PC-3 (cell line): ENCODE data around the gene TPRN. TPM values are rescaled to one million over a fixed set of nuclear protein-coding genes. Genes with fewer than 3 reads are reported as not detected.

Experiments used
- ATAC-seq: fragments of 200-7000 bp; cut with Tn5 transposase; 2 replicates; pipeline ENCODE4 v1.9.1; 2020; ENCODE audit warnings: mild to moderate bottlenecking, moderate library complexity
- BruUV-seq: library from RNA; stranded (reverse); fragments of 400-500 nt; replicated peaks from 2 replicates; lab custom pipeline; 2021; lab: Mats Ljungman, UMichigan
- CTCF ChIA-PET: fragments of 300-600 bp; sonication (Branson Sonifier 250); formaldehyde crosslinking; loops from one replicate; lab custom pipeline; 2022; ENCODE audit warnings: antibody characterized with exemption; lab: Charles Lee
- POLR2A ChIA-PET: fragments of 300-600 bp; sonication (Branson Sonifier 250); formaldehyde crosslinking; loops from one replicate; lab custom pipeline; 2022; ENCODE audit warnings: antibody characterized with exemption; ENCODE audit not compliant: unreplicated experiment; lab: Charles Lee
- DNase-seq: peaks from one replicate; pipeline ENCODE4 v3.0.0-alpha.2; 2015
- H2AFZ ChIP-seq: fragments of 300-600 bp; sonication (generic); 2 replicates; pipeline ENCODE4 v1.6.0; 2016; ENCODE audit warnings: antibody characterized with exemption, low read length
- H3F3A ChIP-seq: fragments of 300-600 bp; sonication (generic); one replicate; pipeline ENCODE4 v1.6.0; 2017; ENCODE audit warnings: antibody characterized with exemption, low read length, control low read depth, mild to moderate bottlenecking; ENCODE audit not compliant: unreplicated experiment
- H3K27ac ChIP-seq: fragments of 300-600 bp; sonication (generic); 2 replicates; pipeline ENCODE4 v1.5.1; 2016; ENCODE audit warnings: mild to moderate bottlenecking, low read length
- H3K27me3 ChIP-seq: fragments of 300-600 bp; sonication (generic); 2 replicates; pipeline ENCODE4 v1.6.1; 2016; ENCODE audit warnings: low read length, mixed read lengths
- H3K36me3 ChIP-seq: fragments of 300-600 bp; sonication (generic); 2 replicates; pipeline ENCODE4 v1.6.1; 2016; ENCODE audit warnings: low read depth, mixed run types, low read length, mixed read lengths
- H3K4me1 ChIP-seq: fragments of 300-600 bp; sonication (generic); 2 replicates; pipeline ENCODE4 v1.5.1; 2016; ENCODE audit warnings: low read length; ENCODE audit not compliant: insufficient read depth
- H3K4me2 ChIP-seq: fragments of 300-600 bp; sonication (generic); 2 replicates; pipeline ENCODE4 v1.6.0; 2016; ENCODE audit warnings: low read length
- H3K4me3 ChIP-seq: fragments of 300-600 bp; sonication (generic); 2 replicates; pipeline ENCODE4 v1.5.1; 2016; ENCODE audit warnings: mild to moderate bottlenecking, low read length, mixed read lengths
- H3K79me2 ChIP-seq: fragments of 300-600 bp; sonication (generic); 2 replicates; pipeline ENCODE4 v1.6.1; 2017; ENCODE audit warnings: low read length, mixed read lengths
- H3K9ac ChIP-seq: fragments of 300-600 bp; sonication (generic); 2 replicates; pipeline ENCODE4 v1.6.0; 2016; ENCODE audit warnings: mild to moderate bottlenecking, low read length
- H3K9me2 ChIP-seq: fragments of 300-600 bp; sonication (generic); replicated peaks from 2 replicates; pipeline ENCODE4 v1.6.1; 2016; ENCODE audit warnings: mixed run types, low read length, mixed read lengths
- H3K9me3 ChIP-seq: fragments of 300-600 bp; sonication (generic); 2 replicates; pipeline ENCODE4 v1.6.1; 2016; ENCODE audit warnings: low read length, mixed read lengths
- H4K20me1 ChIP-seq: fragments of 300-600 bp; sonication (generic); 2 replicates; pipeline ENCODE4 v1.6.1; 2016; ENCODE audit warnings: low read length, mixed read lengths
- EZH2 ChIP-seq: fragments of 300-600 bp; sonication (generic); IDR thresholded peaks from one replicate; pipeline ENCODE4 v1.6.1; 2017; ENCODE audit warnings: antibody characterized with exemption, mild to moderate bottlenecking, low read length; ENCODE audit not compliant: unreplicated experiment
- EZH2phosphoT487 ChIP-seq: fragments of 300-600 bp; sonication (generic); IDR thresholded peaks from 2 replicates; pipeline ENCODE4 v1.6.1; 2018; ENCODE audit warnings: mild to moderate bottlenecking, antibody characterized with exemption, low read length, borderline replicate concordance
- intact Hi-C: fragments of 100-400 bp; cut with micrococcal nuclease; formaldehyde crosslinking; loops from 2 replicates; pipeline ENCODE4 v1.9.0; 2023
- total RNA-seq: library from RNA; depleted of rRNA; stranded (reverse); fragments of >200 nt; gene quantifications from 2 replicates; pipeline ENCODE4 v1.2.3, GENCODE V29; 2014
- TF ChIP-seq, protein P1 (sequence below): fragments of 300-600 bp; sonication (generic); conservative IDR thresholded peaks from 2 replicates; pipeline ENCODE4 v1.5.1; 2017; ENCODE audit warnings: antibody characterized with exemption, low read depth, mild to moderate bottlenecking, low read length

The TPRN gene
- total RNA-seq, 1 experiment from 2014 or later, result 11.3 TPM

DNA sequence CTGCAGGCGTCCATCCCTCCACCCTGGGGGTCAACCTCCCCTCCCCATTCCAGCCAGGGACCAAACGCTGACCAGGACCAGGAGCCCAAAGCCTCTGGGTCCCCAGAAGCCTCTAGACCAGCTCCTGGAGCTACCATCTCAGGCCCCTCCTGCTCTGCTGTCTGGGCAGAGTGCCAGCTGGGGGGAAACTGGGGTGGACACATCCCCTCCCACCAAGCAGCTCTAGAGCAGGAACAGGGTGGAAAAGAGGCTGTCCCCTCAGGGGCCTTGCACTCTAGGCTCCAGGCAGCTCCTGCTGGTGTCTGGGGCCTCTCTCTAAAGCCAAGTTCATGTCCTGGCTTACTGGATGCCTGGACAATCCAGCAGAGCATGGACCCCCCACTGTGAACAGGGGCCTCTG, 7.7 kb downstream of the TPRN start:
- Histone ChIP-seq H3K27ac (no peak overlapping the region), H3K9me3 (no peaks in the 10 kb centered on the region), H3K79me2 (peaks cover 29% of the 10 kb centered on the region), H3K9ac (no peak overlapping the region), H2AFZ (no peak overlapping the region), H3K4me2 (no peak overlapping the region), H4K20me1 (peaks cover 11% of the 10 kb centered on the region), H3K4me3 (no peak overlapping the region), H3F3A (no peaks in the 10 kb centered on the region), H3K27me3 (no peaks in the 10 kb centered on the region), H3K4me1 (peaks cover 34% of the 10 kb centered on the region), H3K9me2 (no peaks in the 10 kb centered on the region), H3K36me3 (no peaks in the 10 kb centered on the region)
- intact Hi-C loops, result no loop called here
- POLR2A ChIA-PET, result no interaction called here
- no TSS peak for BruUV-seq
- DNase-seq (no peak), ATAC-seq (no peak)
- CTCF ChIA-PET, result no interaction called here
- TF ChIP-seq EZH2, result no peak
- TF ChIP-seq, protein P1, sequence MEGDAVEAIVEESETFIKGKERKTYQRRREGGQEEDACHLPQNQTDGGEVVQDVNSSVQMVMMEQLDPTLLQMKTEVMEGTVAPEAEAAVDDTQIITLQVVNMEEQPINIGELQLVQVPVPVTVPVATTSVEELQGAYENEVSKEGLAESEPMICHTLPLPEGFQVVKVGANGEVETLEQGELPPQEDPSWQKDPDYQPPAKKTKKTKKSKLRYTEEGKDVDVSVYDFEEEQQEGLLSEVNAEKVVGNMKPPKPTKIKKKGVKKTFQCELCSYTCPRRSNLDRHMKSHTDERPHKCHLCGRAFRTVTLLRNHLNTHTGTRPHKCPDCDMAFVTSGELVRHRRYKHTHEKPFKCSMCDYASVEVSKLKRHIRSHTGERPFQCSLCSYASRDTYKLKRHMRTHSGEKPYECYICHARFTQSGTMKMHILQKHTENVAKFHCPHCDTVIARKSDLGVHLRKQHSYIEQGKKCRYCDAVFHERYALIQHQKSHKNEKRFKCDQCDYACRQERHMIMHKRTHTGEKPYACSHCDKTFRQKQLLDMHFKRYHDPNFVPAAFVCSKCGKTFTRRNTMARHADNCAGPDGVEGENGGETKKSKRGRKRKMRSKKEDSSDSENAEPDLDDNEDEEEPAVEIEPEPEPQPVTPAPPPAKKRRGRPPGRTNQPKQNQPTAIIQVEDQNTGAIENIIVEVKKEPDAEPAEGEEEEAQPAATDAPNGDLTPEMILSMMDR, result no peak
- TF ChIP-seq EZH2phosphoT487, result no peak

DNA sequence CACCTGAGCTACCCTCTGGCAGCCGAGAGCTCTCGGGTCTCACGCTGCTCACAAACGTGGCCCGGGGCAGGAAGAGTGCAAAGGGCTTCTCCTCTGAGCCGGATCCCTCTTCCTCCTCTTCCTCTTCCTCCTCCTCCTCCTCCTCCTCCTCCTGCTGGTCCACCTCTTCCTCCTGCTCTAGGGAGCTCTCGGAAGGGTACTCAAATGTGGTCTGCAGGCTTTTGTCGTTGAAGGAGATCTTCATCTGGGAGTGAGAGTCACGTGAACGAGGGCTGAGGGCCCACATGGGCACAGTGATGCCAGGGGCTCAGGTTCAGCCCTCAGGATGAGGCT, 8.1 kb downstream of the TPRN start:
- Histone ChIP-seq H3K4me3 (no peak overlapping the region), H3K27me3 (no peaks in the 10 kb centered on the region), H3K79me2 (peaks cover 29% of the 10 kb centered on the region), H3K9me2 (no peaks in the 10 kb centered on the region), H3K4me2 (no peak overlapping the region), H2AFZ (no peak overlapping the region), H3K4me1 (peaks cover 31% of the 10 kb centered on the region), H4K20me1 (peaks cover 11% of the 10 kb centered on the region), H3K9ac (no peak overlapping the region), H3F3A (no peaks in the 10 kb centered on the region), H3K27ac (no peak overlapping the region), H3K9me3 (no peaks in the 10 kb centered on the region), H3K36me3 (no peaks in the 10 kb centered on the region)
- intact Hi-C loops, result no loop called here
- ChIA-PET POLR2A (no interaction called here), CTCF (no interaction called here)
- TF ChIP-seq, protein P1, result no peak
- no peak for TF ChIP-seq EZH2
- no peak for TF ChIP-seq EZH2phosphoT487
- no peak for DNase-seq
- BruUV-seq, result no TSS peak
- no peak for ATAC-seq

DNA sequence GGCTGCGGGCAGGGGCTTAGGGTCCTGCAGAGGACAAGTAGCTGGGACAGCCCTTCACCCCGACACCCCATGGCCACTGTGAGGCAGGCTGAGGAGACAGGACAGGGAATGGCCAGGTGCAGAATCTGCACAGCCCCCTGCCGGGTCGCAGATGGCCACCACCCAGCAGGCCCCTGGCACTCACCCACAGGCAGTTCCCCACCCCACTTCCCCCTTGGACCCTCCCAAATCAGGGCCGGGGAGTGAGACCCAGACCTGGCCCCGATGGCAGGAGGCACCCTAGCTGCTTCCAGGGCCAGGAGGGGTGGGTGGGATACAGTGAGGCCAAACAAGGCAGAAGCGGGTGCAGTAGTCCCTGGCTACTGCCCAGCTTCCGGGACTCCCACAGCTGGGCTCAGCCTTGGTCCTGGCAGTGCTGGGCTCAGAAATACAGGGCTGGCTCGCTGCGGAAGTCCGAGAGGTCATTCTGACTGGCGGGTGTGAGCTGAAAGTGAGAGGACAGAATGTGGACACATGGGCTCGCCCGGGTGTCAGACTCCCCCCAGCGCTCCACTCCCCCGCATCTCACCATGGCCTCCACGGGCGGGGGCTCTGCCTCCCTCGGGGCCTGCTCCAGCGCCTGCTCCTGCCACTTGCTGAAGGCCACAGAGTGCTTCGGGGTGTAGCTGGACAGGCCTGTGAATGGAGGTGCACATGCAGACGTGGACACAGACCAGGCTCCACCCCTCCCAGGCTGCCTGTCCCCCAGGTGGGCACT, 8.7 kb downstream of the TPRN start:
- Histone ChIP-seq H3K4me1 (peaks cover 35% of the 10 kb centered on the region), H3K9ac (no peak overlapping the region), H2AFZ (no peak overlapping the region), H3K36me3 (no peaks in the 10 kb centered on the region), H4K20me1 (peaks cover 11% of the 10 kb centered on the region), H3K27me3 (no peaks in the 10 kb centered on the region), H3F3A (no peaks in the 10 kb centered on the region), H3K9me2 (no peaks in the 10 kb centered on the region), H3K4me2 (no peak overlapping the region), H3K4me3 (no peak overlapping the region), H3K79me2 (peaks cover 32% of the 10 kb centered on the region), H3K9me3 (no peaks in the 10 kb centered on the region), H3K27ac (no peak overlapping the region)
- intact Hi-C loops, result no loop called here
- ATAC-seq (no peak), DNase-seq (no peak)
- ChIA-PET POLR2A (no interaction called here), CTCF (no interaction called here)
- TF ChIP-seq EZH2phosphoT487 (no peak), EZH2 (no peak)
- TF ChIP-seq, protein P1, result no peak
- BruUV-seq, result no TSS peak
